Measurements from ENCODE around the gene GNA12.
A peak's percentile ranks its signal among the peaks of the same experiment; 100 is the strongest.

The GNA12 gene

GRCh38 chr7:2869981-2870380 lies 25.9 kb upstream of the GNA12 start:
- no peaks in the 10 kb centered on the region for H3K9me3 ChIP-seq (ENCODE audit: insufficient read depth, low read length)
- H2AFZ ChIP-seq (ENCODE audit: low read depth, low read length, severe bottlenecking): no peak overlapping the region

GRCh38 chr7:2866601-2867000 lies 22.5 kb upstream of the GNA12 start:
- no peaks in the 10 kb centered on the region for H3K9me2 ChIP-seq (replicated peaks; ENCODE audit: insufficient read depth, low read length)
- H3K4me2 ChIP-seq (ENCODE audit: low read depth, low read length, poor library complexity, severe bottlenecking): no peak overlapping the region
- H3K36me3 ChIP-seq (ENCODE audit: low read length): no peaks in the 10 kb centered on the region
- H3K79me2 ChIP-seq (ENCODE audit: insufficient read depth, low read length): no peaks in the 10 kb centered on the region
- H3K27me3 ChIP-seq (ENCODE audit: low read length): no peaks in the 10 kb centered on the region
- H3K9ac ChIP-seq (ENCODE audit: low read length): no peak overlapping the region
- no peak overlapping the region for H3K4me3 ChIP-seq (ENCODE audit: insufficient read depth, low read length, poor library complexity, severe bottlenecking)
- TF ChIP-seq EZH2phosphoT487 (conservative IDR thresholded peaks at IDR 0.05; ENCODE audit: low read length): no peak
- TF ChIP-seq, protein P1, sequence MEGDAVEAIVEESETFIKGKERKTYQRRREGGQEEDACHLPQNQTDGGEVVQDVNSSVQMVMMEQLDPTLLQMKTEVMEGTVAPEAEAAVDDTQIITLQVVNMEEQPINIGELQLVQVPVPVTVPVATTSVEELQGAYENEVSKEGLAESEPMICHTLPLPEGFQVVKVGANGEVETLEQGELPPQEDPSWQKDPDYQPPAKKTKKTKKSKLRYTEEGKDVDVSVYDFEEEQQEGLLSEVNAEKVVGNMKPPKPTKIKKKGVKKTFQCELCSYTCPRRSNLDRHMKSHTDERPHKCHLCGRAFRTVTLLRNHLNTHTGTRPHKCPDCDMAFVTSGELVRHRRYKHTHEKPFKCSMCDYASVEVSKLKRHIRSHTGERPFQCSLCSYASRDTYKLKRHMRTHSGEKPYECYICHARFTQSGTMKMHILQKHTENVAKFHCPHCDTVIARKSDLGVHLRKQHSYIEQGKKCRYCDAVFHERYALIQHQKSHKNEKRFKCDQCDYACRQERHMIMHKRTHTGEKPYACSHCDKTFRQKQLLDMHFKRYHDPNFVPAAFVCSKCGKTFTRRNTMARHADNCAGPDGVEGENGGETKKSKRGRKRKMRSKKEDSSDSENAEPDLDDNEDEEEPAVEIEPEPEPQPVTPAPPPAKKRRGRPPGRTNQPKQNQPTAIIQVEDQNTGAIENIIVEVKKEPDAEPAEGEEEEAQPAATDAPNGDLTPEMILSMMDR (IDR thresholded peaks at IDR 0.05; ENCODE audit: insufficient read depth, low read length, poor library complexity, severe bottlenecking): no peak
- no peak overlapping the region for H3K27ac ChIP-seq (ENCODE audit: low read depth, low read length)
- H4K20me1 ChIP-seq (ENCODE audit: low read depth, low read length): no peaks in the 10 kb centered on the region
- no peak overlapping the region for H2AFZ ChIP-seq (ENCODE audit: low read depth, low read length, severe bottlenecking)
- no peaks in the 10 kb centered on the region for H3F3A ChIP-seq (ENCODE audit: insufficient read depth)
- H3K9me3 ChIP-seq (ENCODE audit: insufficient read depth, low read length): no peaks in the 10 kb centered on the region

More at GRCh38 chr7:2869981-2870380, 25.9 kb upstream of the GNA12 start:
- H3K4me3 ChIP-seq (ENCODE audit: insufficient read depth, low read length, poor library complexity, severe bottlenecking): no peak overlapping the region
- no peak overlapping the region for H3K27ac ChIP-seq (ENCODE audit: low read depth, low read length)
- H3K9me2 ChIP-seq (replicated peaks; ENCODE audit: insufficient read depth, low read length): no peaks in the 10 kb centered on the region
- no peaks in the 10 kb centered on the region for H4K20me1 ChIP-seq (ENCODE audit: low read depth, low read length)
- H3K27me3 ChIP-seq (ENCODE audit: low read length): no peaks in the 10 kb centered on the region
- no peaks in the 10 kb centered on the region for H3F3A ChIP-seq (ENCODE audit: insufficient read depth)
- H3K9ac ChIP-seq (ENCODE audit: low read length): no peak overlapping the region
- no peaks in the 10 kb centered on the region for H3K79me2 ChIP-seq (ENCODE audit: insufficient read depth, low read length)
- H3K36me3 ChIP-seq (ENCODE audit: low read length): no peaks in the 10 kb centered on the region
- H3K4me2 ChIP-seq (ENCODE audit: low read depth, low read length, poor library complexity, severe bottlenecking): no peak overlapping the region
- no peak for TF ChIP-seq EZH2phosphoT487 (conservative IDR thresholded peaks at IDR 0.05; ENCODE audit: low read length)
- TF ChIP-seq, protein P1 (IDR thresholded peaks at IDR 0.05; ENCODE audit: insufficient read depth, low read length, poor library complexity, severe bottlenecking): no peak

DNA sequence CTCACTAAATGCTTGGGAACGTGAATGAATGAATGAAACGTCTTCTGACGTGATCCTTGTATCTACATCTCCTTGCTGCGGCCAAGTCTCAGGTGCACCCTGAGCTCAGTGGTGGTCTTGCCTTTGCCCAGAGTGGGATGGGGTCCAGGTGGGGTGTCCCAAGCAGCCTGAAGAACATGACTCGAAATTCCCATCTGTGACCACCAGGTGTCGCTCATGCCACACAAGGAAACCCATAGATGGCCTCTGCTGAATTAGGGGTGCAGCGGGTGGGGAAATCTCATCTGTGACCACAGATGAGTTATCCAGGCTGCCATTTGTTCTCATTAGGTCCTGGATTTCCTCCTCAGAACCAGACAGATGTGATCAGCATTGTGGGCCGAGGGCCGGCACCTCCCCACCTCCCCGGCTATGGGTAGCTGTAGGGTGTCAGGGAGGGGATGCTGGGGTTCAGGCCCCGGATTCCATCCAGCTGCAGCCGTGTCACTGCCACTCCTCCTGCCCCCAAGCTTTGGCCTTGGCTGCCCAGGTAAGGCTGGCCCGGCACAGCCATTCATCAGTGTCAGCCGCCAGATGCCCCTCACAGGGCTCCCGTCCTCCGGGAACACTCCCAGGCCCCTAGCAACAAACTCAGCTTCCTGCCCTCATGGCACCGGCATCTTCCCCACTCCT lies 21.0 kb upstream of the GNA12 start:
- H3K9me2 ChIP-seq (replicated peaks; ENCODE audit: insufficient read depth, low read length): no peaks in the 10 kb centered on the region
- no peak overlapping the region for H3K9ac ChIP-seq (ENCODE audit: low read length)
- no peaks in the 10 kb centered on the region for H3K27me3 ChIP-seq (ENCODE audit: low read length)
- H2AFZ ChIP-seq (ENCODE audit: low read depth, low read length, severe bottlenecking): no peak overlapping the region
- H4K20me1 ChIP-seq (ENCODE audit: low read depth, low read length): no peaks in the 10 kb centered on the region
- H3K36me3 ChIP-seq (ENCODE audit: low read length): no peaks in the 10 kb centered on the region
- no peaks in the 10 kb centered on the region for H3F3A ChIP-seq (ENCODE audit: insufficient read depth)
- H3K27ac ChIP-seq (ENCODE audit: low read depth, low read length): no peak overlapping the region
- TF ChIP-seq, protein P1 (IDR thresholded peaks at IDR 0.05; ENCODE audit: insufficient read depth, low read length, poor library complexity, severe bottlenecking): peak; percentile 95
- TF ChIP-seq EZH2phosphoT487 (conservative IDR thresholded peaks at IDR 0.05; ENCODE audit: low read length): no peak
- no peak overlapping the region for H3K4me2 ChIP-seq (ENCODE audit: low read depth, low read length, poor library complexity, severe bottlenecking)
- no peaks in the 10 kb centered on the region for H3K9me3 ChIP-seq (ENCODE audit: insufficient read depth, low read length)
- no peak overlapping the region for H3K4me3 ChIP-seq (ENCODE audit: insufficient read depth, low read length, poor library complexity, severe bottlenecking)
- no peaks in the 10 kb centered on the region for H3K79me2 ChIP-seq (ENCODE audit: insufficient read depth, low read length)

Measured in SU-DHL-6 (cell line).